Activated CD4-positive, alpha-beta T cell treated with anti-CD3 and anti-CD28 coated beads, Interleukin-2, amount 50 U/mL, for 24 hours (primary cell): ENCODE data around the gene PIP4K2A.
A peak's percentile ranks its signal among the peaks of the same experiment; 100 is the strongest.
"Not testable (repeated sequence)": the region's sequence is repeated elsewhere in the genome, so short reads cannot be mapped to it uniquely, and the experiment has no call there.

Experiments used
- DNase-seq, 2 donors: peaks; one replicate each; pipeline ENCODE4 v3.0.0-alpha.2; 2020; ENCODE audit warnings: low read depth in 1 of 2, low spot score in 1 of 2

Gene PIP4K2A

DNA sequence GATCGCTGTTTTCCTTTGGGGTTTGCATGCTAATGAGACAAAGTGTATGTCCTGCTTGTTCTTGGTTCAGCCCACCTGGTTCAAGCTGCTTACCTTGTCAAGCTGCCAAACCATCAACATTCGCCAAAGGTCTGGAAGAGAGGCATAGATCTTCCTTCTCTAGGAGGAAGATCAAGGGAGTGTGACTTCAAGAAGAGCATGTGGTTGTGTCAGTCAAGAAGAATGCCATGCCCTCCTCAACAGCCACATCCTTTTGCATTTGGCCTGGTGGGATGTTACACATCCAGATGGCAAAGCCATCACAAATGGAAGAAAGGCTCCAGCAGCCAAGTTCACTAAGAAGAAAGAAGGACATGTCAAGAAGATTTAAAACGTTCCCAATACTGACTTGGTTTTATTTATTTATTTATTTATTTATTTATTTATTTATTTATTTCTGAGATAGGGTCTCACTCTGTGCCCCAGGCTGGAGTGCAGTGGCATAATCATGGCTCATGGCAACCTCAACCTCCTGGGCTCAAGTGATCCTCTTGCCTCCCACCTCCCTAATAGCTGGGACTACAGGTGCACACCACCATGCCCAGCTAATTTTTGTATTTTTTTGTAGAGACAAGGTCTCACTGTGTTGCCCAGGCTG, 5.1 kb upstream of the PIP4K2A start:
- no peak for DNase-seq

DNA sequence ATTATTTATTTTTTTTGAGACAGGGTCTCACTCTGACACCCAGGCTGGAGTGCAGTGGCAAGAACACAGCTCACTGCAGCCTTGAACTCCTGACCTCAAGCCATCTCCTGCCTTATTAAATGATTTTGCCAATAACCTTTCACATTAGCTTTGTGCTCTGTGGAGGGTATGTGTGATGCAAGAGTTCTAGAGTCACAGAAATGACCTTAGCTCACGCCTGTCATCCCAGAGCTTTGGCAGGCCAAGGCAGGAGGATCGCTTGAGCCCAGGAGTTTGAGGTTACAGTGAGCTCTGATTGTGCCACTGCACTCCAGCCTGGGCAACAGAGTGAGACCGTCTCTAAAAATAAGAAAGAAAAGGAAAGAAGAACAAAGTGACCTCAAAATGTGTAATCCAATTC, 4.3 kb upstream of the PIP4K2A start:
- DNase-seq: not testable (repeated sequence)

DNA sequence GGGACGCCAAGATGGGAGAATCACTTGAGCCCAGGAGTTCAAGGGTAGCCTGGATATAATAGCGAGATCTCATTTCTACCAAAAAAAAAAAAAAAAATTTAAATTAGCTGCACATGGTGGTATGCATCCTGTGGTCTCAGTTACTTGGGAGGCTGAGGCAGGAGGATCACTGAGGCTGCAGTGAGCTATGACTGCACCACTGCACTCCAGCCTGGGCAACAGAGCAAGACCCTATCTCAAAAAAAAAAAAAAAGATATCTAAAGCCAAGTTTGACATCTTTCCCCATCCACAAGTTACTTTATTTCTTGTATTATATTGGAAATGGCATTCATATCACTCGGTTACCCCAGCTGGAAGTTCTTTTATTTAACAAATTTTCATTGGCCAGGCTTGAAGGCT, 3.4 kb upstream of the PIP4K2A start:
- no peak for DNase-seq

GRCh38 chr10:22716943-22717342, 2.6 kb upstream of the PIP4K2A start:
- DNase-seq: no peak

DNA sequence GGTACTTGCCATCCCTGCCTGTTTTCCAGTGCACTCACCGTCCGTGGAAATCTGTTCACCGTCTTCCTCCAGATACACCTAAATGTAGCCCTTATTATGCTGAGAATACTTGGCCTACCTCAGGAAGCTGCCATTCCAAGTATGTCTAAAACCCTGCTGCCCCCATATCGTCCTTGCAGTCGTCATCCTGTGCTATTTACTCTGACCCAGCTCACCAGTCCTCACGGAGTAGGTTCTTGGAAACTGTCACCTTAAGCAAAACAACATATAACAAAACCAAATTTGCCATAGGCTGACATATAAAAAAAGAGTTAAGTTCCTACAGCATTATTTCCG, 880 bp upstream of the PIP4K2A start:
- DNase-seq: no peak

DNA sequence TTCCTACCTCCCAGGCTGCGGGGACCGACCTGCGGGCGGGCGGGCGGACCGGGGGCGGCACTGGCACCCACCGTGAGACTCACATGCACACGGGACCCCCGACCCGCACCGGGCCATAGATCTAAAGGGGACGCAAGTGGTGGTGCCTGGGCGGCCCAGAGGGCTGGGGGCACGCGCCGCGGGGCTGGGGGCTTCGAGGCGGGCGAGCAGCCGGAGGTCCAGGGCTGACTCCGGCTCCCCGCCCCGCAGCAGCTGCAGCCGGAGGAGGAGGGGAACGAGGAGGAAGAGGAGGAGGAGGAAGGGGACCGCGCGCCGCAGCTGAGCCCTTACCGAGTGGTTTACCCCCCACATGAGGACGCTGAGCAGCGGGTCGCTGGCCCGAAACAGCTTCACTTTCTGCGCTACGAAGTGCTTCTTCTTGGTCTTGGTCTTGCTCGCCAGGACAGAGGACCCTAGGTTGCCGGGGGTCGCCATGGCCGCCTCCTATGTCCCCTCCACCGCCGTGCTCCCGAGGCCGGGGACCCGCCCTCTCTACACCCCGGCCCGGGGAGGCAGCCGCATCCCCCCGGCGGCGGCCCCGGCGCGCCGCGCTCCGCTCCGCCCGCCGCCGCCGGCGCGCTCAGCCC, 412 bp downstream of the PIP4K2A start:
- DNase-seq: peak in 1 of 2 donors; percentile 16

DNA sequence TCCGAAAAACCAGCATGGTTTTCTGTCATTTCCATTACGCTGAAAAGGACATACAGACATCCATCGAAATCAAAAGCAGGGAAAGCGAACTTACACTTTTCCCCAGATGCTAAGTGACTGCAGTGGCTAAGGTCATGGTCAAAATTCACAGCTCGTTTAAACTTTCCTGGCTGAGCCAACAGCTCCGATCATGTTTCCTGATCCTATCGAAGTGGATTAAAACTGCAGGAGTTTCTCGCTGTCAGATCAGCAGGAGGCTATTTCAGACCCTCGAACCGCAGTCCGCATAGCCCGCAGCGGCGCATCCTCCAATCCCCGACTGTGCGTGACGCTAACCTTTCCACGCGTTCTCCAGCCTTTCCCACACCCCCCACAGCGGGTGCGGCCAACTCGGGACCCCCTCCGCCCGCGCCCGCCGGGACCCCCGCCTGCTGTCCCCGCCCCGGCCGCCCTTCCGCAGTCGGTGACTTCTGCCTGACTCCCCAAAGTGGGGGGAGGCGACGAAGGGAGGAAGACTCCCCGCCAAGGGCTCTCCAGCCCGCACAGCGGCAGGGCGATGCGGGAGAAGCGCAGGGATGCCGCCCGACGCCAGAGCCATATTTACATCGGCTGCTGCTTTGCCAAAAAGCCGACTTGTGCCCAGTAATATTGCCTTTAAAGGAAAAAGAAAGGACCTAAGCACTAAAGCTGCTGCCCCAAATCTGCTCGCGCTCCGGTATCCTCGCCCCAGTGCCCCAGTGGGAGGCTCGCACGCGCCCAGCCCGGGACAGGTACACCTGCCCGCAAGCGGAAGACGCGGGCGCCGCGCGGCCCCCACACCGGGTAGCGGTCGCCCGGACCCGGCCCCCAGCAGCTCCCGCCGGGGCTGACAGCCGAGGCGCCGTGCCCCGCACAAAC, 1.2 kb downstream of the PIP4K2A start:
- peak in 1 of 2 donors; percentile 20 for DNase-seq

- DNase-seq: no peak
These were observed 2.0 kb downstream of the PIP4K2A start for GRCh38 chr10:22712211-22712955.

- no peak for DNase-seq
These were observed 3.0 kb downstream of the PIP4K2A start for GRCh38 chr10:22711373-22711772.

DNA sequence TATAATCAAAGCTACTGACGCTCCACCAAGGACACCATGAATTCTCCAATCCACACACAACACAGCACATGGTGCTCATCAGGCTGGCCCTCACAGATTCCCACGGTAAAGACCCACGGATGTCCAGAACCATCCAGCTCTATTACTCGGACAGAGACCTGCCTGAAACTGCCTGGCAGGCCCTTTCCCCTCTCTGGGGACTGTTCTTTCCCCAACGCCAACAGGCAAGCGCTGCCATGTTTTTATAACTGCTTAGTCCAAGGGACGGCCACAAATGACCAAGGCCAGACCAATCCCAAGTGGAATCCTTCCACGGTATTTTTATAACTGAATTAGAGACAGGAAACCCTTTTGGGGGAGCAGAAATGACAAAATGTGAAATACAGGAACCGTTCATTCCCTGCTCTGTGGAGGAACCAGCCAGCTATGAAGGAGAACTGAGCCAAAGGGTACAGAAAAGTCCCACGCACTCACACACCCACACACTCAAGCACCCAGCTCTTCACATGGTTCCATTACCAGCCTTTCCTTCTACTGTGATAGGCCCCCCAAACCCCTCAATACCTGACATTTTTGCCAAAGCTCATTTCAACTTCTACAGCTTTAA, 4.1 kb downstream of the PIP4K2A start:
- DNase-seq: no peak

- no peak for DNase-seq
These were observed 5.6 kb downstream of the PIP4K2A start for GRCh38 chr10:22708772-22709171.

DNA sequence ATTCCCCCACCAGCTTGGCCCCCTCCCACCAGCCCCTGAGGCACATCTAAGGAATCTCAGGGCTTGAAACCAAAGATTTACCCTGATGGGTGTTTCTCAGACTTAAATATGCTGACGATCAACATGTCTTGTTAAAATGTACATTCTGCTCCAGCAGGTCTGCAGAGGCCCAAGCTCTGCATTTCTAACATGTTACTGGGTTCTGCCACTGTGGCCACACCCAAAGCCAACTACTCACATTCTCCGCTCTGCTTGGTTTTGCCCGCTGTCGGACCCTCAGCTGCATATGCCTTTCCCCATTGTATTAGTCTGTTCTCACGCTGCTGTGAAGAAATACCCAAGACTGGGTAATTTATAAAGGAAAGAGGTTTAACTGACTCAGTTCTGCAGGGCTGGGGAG, 8.9 kb downstream of the PIP4K2A start:
- DNase-seq: no peak

GRCh38 chr10:22704942-22705341, 9.4 kb downstream of the PIP4K2A start:
- no peak for DNase-seq

DNA sequence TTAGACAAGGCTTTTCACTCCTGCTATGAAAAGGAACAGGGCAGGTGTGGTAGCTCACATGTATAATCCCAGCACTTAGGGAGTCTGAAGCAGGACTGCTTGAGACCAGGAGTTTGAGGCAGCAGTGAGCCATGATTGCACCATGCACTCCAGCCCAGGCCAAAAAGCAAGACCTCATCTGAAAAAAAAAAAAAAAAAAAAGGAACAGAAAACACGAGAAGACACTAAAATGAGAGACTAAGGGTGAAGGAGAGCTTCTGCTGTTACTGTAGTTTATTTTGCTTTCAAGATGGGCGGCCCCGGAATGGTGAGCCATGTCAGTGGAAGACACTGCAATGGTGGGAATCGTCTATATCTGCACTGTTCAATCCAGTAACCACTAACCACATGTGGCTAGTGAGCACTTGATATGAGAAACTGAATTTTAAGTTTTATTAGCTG, 9.9 kb downstream of the PIP4K2A start:
- no peak for DNase-seq

GRCh38 chr10:22702348-22702747, 12.0 kb downstream of the PIP4K2A start:
- no peak for DNase-seq

- no peak for DNase-seq
These were observed 13.1 kb downstream of the PIP4K2A start for GRCh38 chr10:22701132-22701826.

DNA sequence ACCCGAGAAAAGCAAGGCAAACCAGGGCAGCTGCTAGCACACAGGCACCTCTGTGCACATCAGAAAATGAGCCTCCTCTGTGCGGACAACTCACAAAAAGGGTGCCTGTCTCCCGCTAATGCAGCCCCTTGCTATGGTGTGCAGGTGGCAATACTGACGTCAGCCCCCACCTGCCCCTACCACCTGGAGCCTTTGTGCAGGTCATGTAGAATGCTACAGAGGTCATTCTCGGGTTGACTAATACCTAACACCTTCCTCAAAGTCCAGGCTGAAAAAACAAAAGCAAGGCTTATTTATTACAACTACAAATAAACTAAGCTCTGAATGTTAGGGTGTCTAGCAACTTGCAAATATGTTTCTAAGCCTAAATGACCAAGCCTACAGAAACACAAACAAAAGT, 13.9 kb downstream of the PIP4K2A start:
- no peak for DNase-seq

- DNase-seq: no peak
These were observed 14.4 kb downstream of the PIP4K2A start for GRCh38 chr10:22699976-22700375.

GRCh38 chr10:22698941-22699440, 15.4 kb downstream of the PIP4K2A start:
- no peak for DNase-seq

DNA sequence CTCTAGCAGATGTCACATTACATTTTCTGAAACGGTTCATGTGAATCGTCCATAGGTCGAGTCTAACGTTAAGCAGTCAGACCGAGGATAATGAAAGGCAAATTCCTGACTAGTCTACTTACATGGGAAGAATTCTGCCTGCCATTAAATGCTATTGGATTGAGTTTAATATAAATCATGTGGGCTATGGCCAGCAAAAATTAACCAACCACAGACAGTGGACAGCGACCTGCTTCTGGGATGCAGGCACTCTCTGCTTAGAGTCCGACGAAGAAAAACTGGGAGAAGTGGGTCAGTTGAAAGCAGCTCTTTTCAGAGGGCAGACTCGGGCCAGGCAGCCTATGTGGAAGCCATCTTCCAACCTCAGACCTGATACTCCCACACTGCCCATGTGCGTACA, 16.6 kb downstream of the PIP4K2A start:
- no peak for DNase-seq
